CD1c-positive myeloid dendritic cell (primary cell): ENCODE results near the gene SIPA1L2.

Source experiments
- DNase-seq: peaks from one replicate; pipeline ENCODE4 v3.0.0-alpha.2; 2016; ENCODE audit errors: extremely low spot score

The SIPA1L2 gene

DNA sequence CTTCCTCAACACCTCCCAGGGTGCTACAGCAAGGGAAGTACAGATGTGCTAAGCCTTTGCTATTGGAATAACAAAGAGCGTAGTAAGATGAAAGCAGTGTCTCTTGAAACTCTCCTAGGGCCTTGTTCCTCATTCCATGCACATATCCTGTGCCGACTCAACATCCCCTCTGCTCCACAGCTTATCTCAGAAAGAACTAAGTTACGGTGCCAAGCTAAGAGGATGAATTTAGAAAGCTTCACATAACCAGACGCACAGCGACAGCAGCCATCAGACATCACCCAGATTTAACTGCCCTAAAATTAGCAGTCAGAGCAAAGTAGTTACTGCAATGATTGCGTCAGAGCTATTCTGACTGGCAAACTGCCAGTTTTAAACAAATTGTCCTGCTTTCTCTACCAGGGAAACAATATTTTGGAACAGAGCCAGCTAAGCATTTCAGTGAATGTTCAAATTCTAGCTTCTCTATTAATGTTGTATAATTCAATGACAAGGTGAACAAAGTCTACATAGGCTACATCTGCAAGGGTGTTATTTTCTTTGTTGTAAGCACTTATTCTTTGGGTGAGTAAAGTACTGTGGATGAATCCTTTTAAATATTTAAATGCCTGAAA is 9.5 kb downstream of the SIPA1L2 start:
- DNase-seq, result peak; percentile 78

DNA sequence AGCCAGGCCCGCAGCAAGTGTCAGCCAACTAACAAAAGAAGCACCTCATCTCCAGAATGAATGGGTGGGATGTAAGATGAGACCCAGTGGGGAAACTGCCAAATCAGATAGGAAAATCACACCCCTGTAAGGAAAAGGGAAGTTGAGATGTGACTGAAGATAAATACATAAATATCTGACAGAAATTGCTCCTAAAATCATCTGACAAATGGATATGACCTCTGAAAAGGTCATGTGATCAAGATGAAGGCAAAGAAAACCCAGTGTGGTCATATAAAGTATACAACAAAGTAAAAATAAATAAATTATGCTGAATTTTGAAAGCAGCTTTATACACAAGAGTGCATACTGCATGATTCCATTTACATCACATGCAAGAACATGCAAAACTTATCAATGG is 12.7 kb downstream of the SIPA1L2 start:
- DNase-seq, result no peak

- no peak for DNase-seq
Observed at GRCh38 chr1:232615306-232615800, 14.6 kb downstream of the SIPA1L2 start.

GRCh38 chr1:232614811-232615210 is 15.1 kb downstream of the SIPA1L2 start:
- DNase-seq, result no peak

GRCh38 chr1:232613752-232614381 is 16.1 kb downstream of the SIPA1L2 start:
- peak; percentile 58 for DNase-seq

GRCh38 chr1:232612836-232613235 is 17.1 kb downstream of the SIPA1L2 start:
- DNase-seq, result peak; percentile 31

GRCh38 chr1:232611834-232612233 is 18.1 kb downstream of the SIPA1L2 start:
- DNase-seq, result no peak

- DNase-seq, result peak; percentile 86
Observed at GRCh38 chr1:232610902-232611745, 18.8 kb downstream of the SIPA1L2 start.

- DNase-seq, result no peak
Observed at GRCh38 chr1:232610192-232610901, 19.6 kb downstream of the SIPA1L2 start.

DNA sequence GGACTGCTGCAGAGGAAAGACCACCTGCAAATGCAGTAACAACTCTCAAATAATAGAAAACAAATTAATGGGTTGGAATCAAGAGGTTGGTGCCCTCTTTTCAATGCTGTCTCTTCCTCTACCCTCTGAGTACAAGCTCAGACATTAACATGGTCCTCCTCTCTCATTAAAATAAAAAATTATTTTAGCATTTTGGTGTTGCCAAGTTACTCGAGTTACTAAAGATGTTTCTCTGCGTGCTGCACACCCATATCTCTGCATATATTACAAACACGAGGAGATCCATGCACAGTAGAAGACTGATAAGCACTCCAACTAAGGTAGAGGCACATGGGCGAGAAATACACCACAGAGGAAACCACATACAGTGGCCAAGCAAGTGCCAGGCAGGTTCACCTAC is 21.5 kb downstream of the SIPA1L2 start:
- DNase-seq, result no peak

DNA sequence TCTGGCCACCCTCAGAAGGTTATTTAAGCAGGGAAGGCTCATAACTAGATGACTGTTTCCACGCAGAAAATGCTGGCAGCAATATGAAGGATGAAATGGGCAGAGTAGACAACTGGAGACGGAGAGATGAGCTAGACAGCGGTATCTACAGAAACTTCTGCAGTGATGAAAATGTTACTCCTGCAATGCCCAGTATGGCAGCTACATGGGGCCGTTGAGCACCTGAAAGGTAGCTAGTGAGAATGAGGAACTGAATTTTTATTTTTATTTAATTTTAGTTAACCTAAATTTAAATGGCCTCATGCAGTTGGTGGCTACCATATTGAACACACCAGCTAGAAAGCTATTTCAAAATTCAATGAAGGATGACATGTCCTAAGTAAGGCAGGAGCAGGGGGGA is 27.3 kb downstream of the SIPA1L2 start:
- no peak for DNase-seq

DNA sequence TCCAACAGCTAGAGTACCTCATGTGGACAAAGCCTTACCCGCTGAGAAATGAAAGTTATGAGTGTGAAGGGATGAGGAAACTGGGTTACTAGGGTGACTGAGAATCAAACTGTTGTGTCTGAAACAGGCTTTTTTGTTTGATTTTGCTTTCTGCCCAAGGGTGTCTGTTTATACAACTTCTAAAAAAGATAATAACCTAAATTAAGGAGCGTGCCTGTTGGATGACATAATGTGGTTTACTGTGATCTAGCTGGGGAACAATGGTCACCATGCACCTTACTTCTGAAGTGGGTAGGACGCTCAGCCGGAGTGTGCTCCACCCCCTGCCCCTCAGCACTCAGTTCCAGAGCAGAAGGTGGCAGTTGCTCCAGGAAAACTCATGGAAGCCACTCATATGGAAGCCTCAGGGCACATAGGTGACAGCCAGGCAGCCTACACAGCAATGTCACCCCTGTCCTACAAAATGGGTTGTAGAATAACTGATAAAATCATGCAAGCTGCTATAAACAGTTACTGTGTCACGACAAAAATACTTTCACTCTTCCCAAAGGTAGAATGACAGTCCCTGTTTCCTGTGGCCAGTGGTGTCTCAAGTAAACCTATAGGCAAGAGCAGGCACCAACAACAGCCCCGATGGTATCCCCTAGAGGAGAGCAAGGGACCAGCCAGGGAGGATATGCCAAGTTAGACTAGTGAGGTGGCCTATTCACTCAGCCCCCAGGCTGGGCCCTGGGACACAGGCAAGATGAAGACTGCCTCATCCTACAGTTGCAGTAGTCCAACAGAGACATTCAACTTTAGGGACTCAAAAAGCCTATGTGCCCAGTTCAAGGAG is 29.3 kb downstream of the SIPA1L2 start:
- peak; percentile 71 for DNase-seq

- peak; percentile 29 for DNase-seq
Observed at GRCh38 chr1:232599178-232600041, 30.5 kb downstream of the SIPA1L2 start.

DNA sequence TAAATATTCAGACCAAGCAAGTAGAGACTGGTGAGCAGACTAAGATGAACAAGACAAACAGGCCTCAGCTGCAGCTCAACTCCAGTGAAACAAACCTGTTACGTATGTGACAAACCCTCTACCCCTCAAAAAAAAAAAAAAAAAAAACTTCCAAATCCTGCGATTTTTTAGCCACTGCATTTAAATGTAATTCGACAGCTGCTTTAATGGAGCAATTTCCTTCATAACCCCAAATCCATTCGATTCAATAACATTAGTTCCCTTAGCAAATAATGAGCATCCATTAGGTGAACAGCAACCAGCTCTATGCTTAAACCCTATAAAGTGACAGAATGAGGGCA is 31.1 kb downstream of the SIPA1L2 start:
- no peak for DNase-seq

DNA sequence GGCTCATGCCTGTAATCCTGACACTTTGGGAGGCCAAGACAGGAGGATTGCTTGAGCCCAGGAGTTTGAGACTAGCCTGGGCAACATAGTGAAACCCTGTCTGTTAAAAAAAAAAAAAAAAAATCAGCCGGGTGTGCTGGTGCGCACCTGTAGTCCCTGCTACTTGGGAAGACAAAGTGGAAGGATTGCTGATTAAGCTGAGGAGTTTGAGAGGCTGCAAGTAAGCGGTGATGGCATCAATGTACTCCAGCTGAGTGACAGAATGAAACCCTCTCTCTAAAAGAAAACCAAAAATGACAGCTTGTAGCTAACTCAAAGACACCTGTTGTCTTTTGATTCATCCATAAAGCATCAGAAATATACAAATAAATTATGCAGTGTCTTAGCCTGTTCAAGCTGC is 31.8 kb downstream of the SIPA1L2 start:
- no peak for DNase-seq

DNA sequence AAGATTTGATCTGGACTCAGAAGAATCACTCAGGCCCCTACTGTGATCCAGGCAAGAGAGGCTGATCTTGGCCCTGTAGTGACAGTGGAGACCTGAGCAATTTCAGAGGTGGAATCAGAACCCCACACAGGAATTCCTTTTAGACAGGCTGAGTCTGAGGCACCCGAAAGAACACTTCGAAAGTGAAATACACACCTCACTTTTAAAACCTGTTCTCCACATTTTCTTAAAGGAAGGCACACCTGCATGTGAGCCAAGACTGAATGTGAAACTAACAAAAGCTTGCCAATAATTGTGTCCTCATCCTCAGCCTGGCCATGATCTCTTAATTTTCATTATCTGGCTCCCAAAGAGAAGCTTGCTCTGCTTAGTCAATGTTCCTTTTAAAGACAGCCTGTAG is 32.2 kb downstream of the SIPA1L2 start:
- DNase-seq, result no peak

DNA sequence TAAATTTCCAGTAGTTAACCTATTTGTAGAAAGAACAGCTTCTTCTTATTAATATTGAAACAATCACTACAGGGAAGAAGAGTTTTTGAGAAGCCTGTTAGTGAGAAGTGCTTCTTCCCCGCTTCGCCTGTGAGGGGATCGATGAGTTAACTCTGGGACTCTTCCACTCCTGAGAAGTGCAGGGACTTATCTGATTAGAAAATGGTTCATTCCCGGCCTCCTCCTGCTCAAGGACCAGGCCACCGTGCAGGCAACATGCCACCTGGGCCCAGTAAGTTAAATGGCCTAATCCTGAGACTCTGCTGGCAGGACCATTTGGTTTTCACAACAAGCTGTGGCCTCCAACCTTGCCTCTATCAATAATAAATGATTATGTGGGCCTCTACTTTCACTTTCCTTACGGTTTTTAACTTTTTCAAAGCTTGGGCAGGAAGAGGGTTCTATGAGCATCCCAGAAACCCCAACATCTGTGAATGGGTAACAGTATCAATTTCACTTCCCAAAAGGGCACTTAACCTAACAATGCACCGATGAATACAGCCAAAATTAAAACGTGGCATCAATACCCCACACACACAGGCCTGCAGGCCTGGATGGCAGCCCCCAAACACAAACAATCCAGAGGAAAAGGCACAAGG is 33.1 kb downstream of the SIPA1L2 start:
- no peak for DNase-seq

DNA sequence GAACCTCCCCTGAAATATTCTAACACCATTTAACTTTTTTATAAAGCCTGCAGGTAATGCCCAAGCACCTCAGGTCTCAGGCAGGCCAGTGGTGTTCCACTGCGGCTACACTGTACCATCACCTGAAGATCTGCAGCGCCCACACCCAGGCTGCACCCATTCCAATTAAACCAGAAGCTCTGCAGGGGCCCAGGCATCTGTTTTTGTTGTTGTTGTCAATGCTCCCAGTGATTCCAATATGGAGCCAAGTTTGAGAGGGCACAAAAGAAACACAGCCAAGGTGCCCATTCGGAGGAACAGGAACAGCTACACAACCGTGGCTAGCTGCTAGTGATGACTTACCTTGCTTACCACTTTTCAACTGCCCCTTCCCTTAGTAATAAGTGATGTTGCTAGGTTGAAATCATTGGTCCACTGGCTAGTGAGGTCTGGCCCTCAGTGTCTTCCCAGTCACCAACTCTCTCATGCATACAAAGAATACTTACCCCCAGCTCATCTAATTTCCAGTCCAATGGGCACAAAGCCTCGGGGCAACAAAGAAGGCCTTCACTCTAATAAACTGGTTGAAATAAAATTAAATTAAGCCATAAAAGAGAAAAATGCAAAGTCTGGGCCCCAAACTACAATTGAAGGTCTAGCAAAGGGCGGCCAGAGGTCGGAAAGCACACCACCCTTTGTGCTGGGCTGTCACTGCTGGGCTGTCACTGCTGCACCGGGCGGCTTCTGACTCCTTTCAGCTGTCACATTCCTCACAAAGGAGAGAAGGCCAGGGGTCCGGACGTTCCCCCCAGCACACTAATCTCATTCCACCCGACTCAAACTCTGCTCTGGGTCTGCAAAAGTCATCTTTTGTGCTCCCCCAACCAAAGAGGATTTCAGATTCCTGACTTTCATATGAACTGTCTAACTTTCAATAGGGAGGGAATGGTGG is 34.9 kb downstream of the SIPA1L2 start:
- DNase-seq, result no peak
